RKO (cell line): ENCODE results near the gene CAT.
A peak's percentile ranks its signal among the peaks of the same experiment; 100 is the strongest.

Source experiments
- DNase-seq: peaks from one replicate; pipeline ENCODE4 v3.0.0-alpha.2; 2016; ENCODE audit warnings: low spot score

The CAT gene

GRCh38 chr11:34425867-34426266 is 12.9 kb upstream of the CAT start:
- DNase-seq, result no peak

GRCh38 chr11:34426766-34427185 is 12.0 kb upstream of the CAT start:
- DNase-seq, result no peak

GRCh38 chr11:34427186-34427805 is 11.4 kb upstream of the CAT start:
- DNase-seq, result peak; percentile 64

- DNase-seq, result no peak
Measured at GRCh38 chr11:34431979-34432378, 6.8 kb upstream of the CAT start.

GRCh38 chr11:34432822-34433221 is 5.9 kb upstream of the CAT start:
- DNase-seq, result no peak

- no peak for DNase-seq
Measured at GRCh38 chr11:34433899-34434298, 4.8 kb upstream of the CAT start.

- no peak for DNase-seq
Measured at GRCh38 chr11:34437224-34438125, 1.3 kb upstream of the CAT start.

GRCh38 chr11:34439610-34440198 is 970 bp downstream of the CAT start:
- peak; percentile 0 for DNase-seq

- no peak for DNase-seq
Measured at GRCh38 chr11:34441814-34442213, 3.1 kb downstream of the CAT start.

- no peak for DNase-seq
Measured at GRCh38 chr11:34443136-34443535, 4.4 kb downstream of the CAT start.

- DNase-seq, result no peak
Measured at GRCh38 chr11:34444428-34444827, 5.7 kb downstream of the CAT start.

- DNase-seq, result no peak
Measured at GRCh38 chr11:34445956-34446355, 7.2 kb downstream of the CAT start.

- no peak for DNase-seq
Measured at GRCh38 chr11:34446386-34446785, 7.7 kb downstream of the CAT start.

GRCh38 chr11:34447044-34447443 is 8.3 kb downstream of the CAT start:
- DNase-seq, result no peak

- no peak for DNase-seq
Measured at GRCh38 chr11:34448223-34448994, 9.7 kb downstream of the CAT start.

GRCh38 chr11:34449013-34449412 is 10.3 kb downstream of the CAT start:
- DNase-seq, result no peak

- DNase-seq, result no peak
Measured at GRCh38 chr11:34451053-34451452, 12.3 kb downstream of the CAT start.

- no peak for DNase-seq
Measured at GRCh38 chr11:34454308-34455032, 15.7 kb downstream of the CAT start.

- no peak for DNase-seq
Measured at GRCh38 chr11:34457607-34458006, 18.9 kb downstream of the CAT start.

- DNase-seq, result no peak
Measured at GRCh38 chr11:34458525-34458924, 19.8 kb downstream of the CAT start.

- no peak for DNase-seq
Measured at GRCh38 chr11:34459507-34460162, 20.9 kb downstream of the CAT start.
